ENCODE data around the gene TUBB. TPM values are rescaled to one million over a fixed set of nuclear protein-coding genes. Genes with fewer than 3 reads are reported as not detected.

Gene TUBB
- total and polyA plus RNA-seq, 9 donors: 242 to 772 (median 630) TPM

- Histone ChIP-seq H3K9me3 (no peaks in the 10 kb centered on the region), H3K4me3 (no peak overlapping the region), H3K27me3 (no peaks in the 10 kb centered on the region), H3K27ac (no peak overlapping the region), H3K4me1 (ENCODE audit: insufficient read depth) (no peaks in the 10 kb centered on the region), H3K36me3 (no peaks in the 10 kb centered on the region)
- DNase-seq: peak in 1 of 5 donors; percentile 23
- TF ChIP-seq POLR2A (IDR thresholded peaks at IDR 0.05): no peak
- no peak for TF ChIP-seq CTCF (IDR thresholded peaks at IDR 0.05)
- TF ChIP-seq EP300 (IDR thresholded peaks at IDR 0.05): no peak
- intact Hi-C loops (cut with DNase I): no loop called here
- WGBS, 3 donors: 91 to 96% (median 95%) methylated on average over 10 of the region's 10 CpGs
Measured at GRCh38 chr6:30703011-30703410, 17.1 kb upstream of the TUBB start.

- intact Hi-C loops (cut with DNase I): no loop called here
- Histone ChIP-seq H3K36me3 (no peaks in the 10 kb centered on the region), H3K27ac (no peak overlapping the region), H3K4me1 (ENCODE audit: insufficient read depth) (no peaks in the 10 kb centered on the region), H3K4me3 (no peak overlapping the region), H3K9me3 (no peaks in the 10 kb centered on the region), H3K27me3 (no peaks in the 10 kb centered on the region)
- WGBS, 3 donors: 93 to 94% (median 94%) methylated on average over 4 of the region's 4 CpGs
- TF ChIP-seq POLR2A (IDR thresholded peaks at IDR 0.05) (no peak), EP300 (IDR thresholded peaks at IDR 0.05) (no peak), CTCF (IDR thresholded peaks at IDR 0.05) (no peak)
- peak in 1 of 5 donors; percentile 19 for DNase-seq
Measured at GRCh38 chr6:30703821-30704220, 16.3 kb upstream of the TUBB start.

GRCh38 chr6:30705620-30706019 is 14.5 kb upstream of the TUBB start:
- H3K36me3 ChIP-seq: no peaks in the 10 kb centered on the region
- intact Hi-C loops (cut with DNase I): no loop called here

GRCh38 chr6:30707281-30707850 is 12.8 kb upstream of the TUBB start:
- Histone ChIP-seq H3K27ac (no peak overlapping the region), H3K4me1 (ENCODE audit: insufficient read depth) (no peaks in the 10 kb centered on the region), H3K4me3 (no peak overlapping the region), H3K9me3 (no peaks in the 10 kb centered on the region), H3K27me3 (no peaks in the 10 kb centered on the region), H3K36me3 (no peaks in the 10 kb centered on the region)
- intact Hi-C loops (cut with DNase I): no loop called here
- peak in 1 of 5 donors; percentile 32 for DNase-seq
- 74 to 80% (median 77%) methylated on average over 6 of the region's 6 CpGs for WGBS, 3 donors
- TF ChIP-seq EP300 (IDR thresholded peaks at IDR 0.05) (no peak), CTCF (IDR thresholded peaks at IDR 0.05) (no peak), POLR2A (IDR thresholded peaks at IDR 0.05) (no peak)

More at GRCh38 chr6:30705620-30706019, 14.5 kb upstream of the TUBB start:
- no peak for TF ChIP-seq POLR2A (IDR thresholded peaks at IDR 0.05)
- no peak for TF ChIP-seq CTCF (IDR thresholded peaks at IDR 0.05)
- TF ChIP-seq EP300 (IDR thresholded peaks at IDR 0.05): no peak
- 89 to 92% (median 90%) methylated on average over 4 of the region's 4 CpGs for WGBS, 3 donors
- no peaks in the 10 kb centered on the region for H3K9me3 ChIP-seq
- H3K27me3 ChIP-seq: no peaks in the 10 kb centered on the region
- no peak overlapping the region for H3K4me3 ChIP-seq
- H3K4me1 ChIP-seq (ENCODE audit: insufficient read depth): no peaks in the 10 kb centered on the region
- no peak for DNase-seq
- no peak overlapping the region for H3K27ac ChIP-seq
